GM12892 (cell line): Measurements from ENCODE around the gene TRAF7.

Source experiments
- POLR2A ChIP-seq: IDR thresholded peaks from 2 replicates; pipeline ENCODE4 v1.6.1; 2011; ENCODE audit warnings: low read depth, low read length, control low read depth
- POLR2AphosphoS5 ChIP-seq: IDR thresholded peaks from 2 replicates; pipeline ENCODE4 v1.6.1; 2011; ENCODE audit warnings: low read depth, low read length, control low read depth

- TF ChIP-seq POLR2A (no peak), POLR2AphosphoS5 (no peak)
Measured at GRCh38 chr16:2184346-2184745, 28.8 kb downstream of the TRAF7 start.
